HG02852 (cell line): Measurements from ENCODE around the gene UTP14C.
"Not testable (repeated sequence)": the region's sequence is repeated elsewhere in the genome, so short reads cannot be mapped to it uniquely, and the experiment has no call there.

ENCODE experiments used
- ATAC-seq: cut with Tn5 transposase; IDR thresholded peaks from one replicate; pipeline ENCODE4 v1.9.1; 2021; ENCODE audit warnings: mild to moderate bottlenecking, moderate library complexity; ENCODE audit not compliant: unreplicated experiment

The UTP14C gene

GRCh38 chr13:52043675-52044074, 19.2 kb downstream of the UTP14C start:
- ATAC-seq, result no peak

GRCh38 chr13:52047463-52047862, 23.0 kb downstream of the UTP14C start:
- no peak for ATAC-seq

GRCh38 chr13:52048516-52048915, 24.0 kb downstream of the UTP14C start:
- no peak for ATAC-seq

- ATAC-seq, result no peak
Observed at GRCh38 chr13:52051400-52051799, 26.9 kb downstream of the UTP14C start.

GRCh38 chr13:52053460-52053859, 29.0 kb downstream of the UTP14C start:
- ATAC-seq, result no peak

- not testable (repeated sequence) for ATAC-seq
Observed at GRCh38 chr13:52061064-52061463, 36.6 kb downstream of the UTP14C start.

- ATAC-seq, result no peak
Observed at GRCh38 chr13:52061587-52061986, 37.1 kb downstream of the UTP14C start.

- ATAC-seq, result no peak
Observed at GRCh38 chr13:52067237-52067636, 42.7 kb downstream of the UTP14C start.

GRCh38 chr13:52070929-52071523, 46.5 kb downstream of the UTP14C start:
- no peak for ATAC-seq
